ENCODE results near the gene LIME1. TPM values are rescaled to one million over a fixed set of nuclear protein-coding genes. Genes with fewer than 3 reads are reported as not detected.

The LIME1 gene
- total RNA-seq, 1 experiment from 2014 or later, result 13.5 TPM

GRCh38 chr20:63773571-63774241, 37.2 kb downstream of the LIME1 start:
- Histone ChIP-seq H3K14ac (ENCODE audit: insufficient read depth, low read length) (no peak overlapping the region), H3K4me2 (ENCODE audit: insufficient read depth, insufficient read length, low read length) (no peak overlapping the region), H2BK120ac (ENCODE audit: low read depth, low read length, poor library complexity, severe bottlenecking) (no peak overlapping the region), H3K9ac (ENCODE audit: extremely low read depth, insufficient read length, low read length) (no peak overlapping the region), H3K56ac (ENCODE audit: insufficient read length, low read depth, low read length) (no peak overlapping the region), H4K20me1 (ENCODE audit: control insufficient read depth, insufficient read depth, insufficient read length) (no peaks in the 10 kb centered on the region), H2AFZ (ENCODE audit: low read length) (no peak overlapping the region), H3K4ac (ENCODE audit: low read depth, low read length) (no peak overlapping the region), H3K9me3 (ENCODE audit: control insufficient read depth, low read depth, low read length) (no peaks in the 10 kb centered on the region), H3K27ac (ENCODE audit: insufficient read length, low read depth, low read length) (no peak overlapping the region), H3K27me3 (ENCODE audit: insufficient read depth, low read length) (no peaks in the 10 kb centered on the region), H2BK5ac (ENCODE audit: insufficient read length, low read length) (no peak overlapping the region), H3K18ac (ENCODE audit: insufficient read length, low read depth, low read length) (no peak overlapping the region), H3K79me2 (ENCODE audit: insufficient read depth, low read length) (peaks cover 2% of the 10 kb centered on the region; the same call in 1 of the 2 replicates), H4K91ac (ENCODE audit: insufficient read length, low read depth, low read length) (no peak overlapping the region), H4K5ac (ENCODE audit: insufficient read length, low read depth, low read length) (no peak overlapping the region), H2AK5ac (ENCODE audit: insufficient read length, low read length) (no peak overlapping the region), H3K4me1 (ENCODE audit: insufficient read depth, low read length) (no peaks in the 10 kb centered on the region), H3K23me2 (ENCODE audit: insufficient read length, low read depth, low read length, poor library complexity, severe bottlenecking) (peaks cover 7% of the 10 kb centered on the region), H3K79me1 (ENCODE audit: insufficient read depth, low read depth, low read length, poor library complexity, severe bottlenecking) (no peaks in the 10 kb centered on the region), H3K23ac (ENCODE audit: insufficient read length, low read depth, low read length) (no peak overlapping the region), H3T11ph (ENCODE audit: low read length) (no peak overlapping the region), H4K8ac (replicated peaks; ENCODE audit: insufficient read length, low read depth, low read length) (no peak overlapping the region), H2BK15ac (ENCODE audit: low read depth, low read length) (no peak overlapping the region), H2BK12ac (ENCODE audit: insufficient read length, low read depth, low read length) (no peak overlapping the region), H2BK20ac (ENCODE audit: low read depth, low read length, poor library complexity, severe bottlenecking) (no peak overlapping the region)
- peaks cover 19 to 21% of the 10 kb centered on the region in 2 experiments for H3K4me1 Mint-ChIP-seq
- H3K4me3 Mint-ChIP-seq, result no peak overlapping the region
- no CpG with 5 or more reads among the region's 33 CpGs for WGBS (ENCODE audit: extremely low coverage, insufficient read length, low lambda C conversion rate)
- H3K27ac Mint-ChIP-seq, result no peak overlapping the region
- TF ChIP-seq CTCF (conservative IDR thresholded peaks at IDR 0.05), result no peak
- DNase-seq, result no peak
- no peaks in the 10 kb centered on the region; the same call in 1 of the 2 replicates for H3K27me3 Mint-ChIP-seq (ENCODE audit: low read depth)
- H3K36me3 Mint-ChIP-seq (ENCODE audit: insufficient read depth in 1 of 3, low read depth in 3 of 3), result peaks cover 3 to 25% (median 25%) of the 10 kb centered on the region in 3 experiments; a peak in 6 of 7 replicates
- H3K9me3 Mint-ChIP-seq, result no peaks in the 10 kb centered on the region; a peak in 2 of 5 replicates
